ENCODE measurements around the gene CYP3A5. TPM values are rescaled to one million over a fixed set of nuclear protein-coding genes. Genes with fewer than 3 reads are reported as not detected.

The CYP3A5 gene
- total RNA-seq, 1 donor from 2014 or later: 15.5 TPM

GRCh38 chr7:99627513-99627912 lies 52.3 kb downstream of the CYP3A5 start:
- Histone ChIP-seq H3K36me3 (peaks cover 99% of the 10 kb centered on the region), H3K27ac (no peak overlapping the region), H3K4me1 (peaks cover 3% of the 10 kb centered on the region), H3K27me3 (ENCODE audit: low read depth) (no peaks in the 10 kb centered on the region), H3K9me3 (no peaks in the 10 kb centered on the region), H3K4me3 (no peak overlapping the region)
- TF ChIP-seq CTCF (IDR thresholded peaks at IDR 0.05): no peak
- no peak for ATAC-seq
- intact Hi-C loops (cut with DNase I): no loop called here
- DNase-seq: no peak

DNA sequence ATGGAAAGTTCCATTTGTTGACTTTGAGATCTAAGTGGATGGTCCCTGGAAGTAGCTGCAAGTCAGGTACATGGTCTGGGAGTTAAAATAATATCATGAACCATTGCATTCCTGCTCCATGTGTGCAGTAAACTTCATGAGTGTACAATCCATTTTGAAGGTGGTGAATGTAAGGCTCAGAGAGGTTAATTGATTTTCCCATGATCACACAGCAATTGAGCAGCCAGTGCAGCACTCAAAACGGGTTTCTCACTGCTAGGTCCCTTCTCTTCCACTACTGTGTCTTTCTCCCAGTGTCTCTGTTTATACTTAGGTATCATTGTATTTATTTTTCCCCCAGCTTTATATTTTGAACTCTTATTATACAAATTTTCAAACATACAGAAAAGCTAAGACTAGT lies 53.1 kb downstream of the CYP3A5 start:
- DNase-seq: no peak
- H3K27ac ChIP-seq: no peak overlapping the region
- H3K27me3 ChIP-seq (ENCODE audit: low read depth): no peaks in the 10 kb centered on the region
- no peak for TF ChIP-seq CTCF (IDR thresholded peaks at IDR 0.05)
- peaks cover 99% of the 10 kb centered on the region for H3K36me3 ChIP-seq
- no peak overlapping the region for H3K4me3 ChIP-seq
- intact Hi-C loops (cut with DNase I): no loop called here
- H3K9me3 ChIP-seq: no peaks in the 10 kb centered on the region
- H3K4me1 ChIP-seq: no peaks in the 10 kb centered on the region
- no peak for ATAC-seq

- no peak for ATAC-seq
- H3K4me3 ChIP-seq: no peak overlapping the region
- H3K4me1 ChIP-seq: no peaks in the 10 kb centered on the region
- H3K27me3 ChIP-seq (ENCODE audit: low read depth): no peaks in the 10 kb centered on the region
- no peak for TF ChIP-seq CTCF (IDR thresholded peaks at IDR 0.05)
- intact Hi-C loops (cut with DNase I): no loop called here
- no peak overlapping the region for H3K27ac ChIP-seq
- no peaks in the 10 kb centered on the region for H3K9me3 ChIP-seq
- H3K36me3 ChIP-seq: peaks cover 100% of the 10 kb centered on the region
- no peak for DNase-seq
Observed at GRCh38 chr7:99625961-99626360, 53.8 kb downstream of the CYP3A5 start.

- peaks cover 100% of the 10 kb centered on the region for H3K36me3 ChIP-seq
- no peak overlapping the region for H3K27ac ChIP-seq
- DNase-seq (no peak), ATAC-seq (no peak)
- intact Hi-C loops (cut with DNase I): no loop called here
- H3K27me3 ChIP-seq (ENCODE audit: low read depth): no peaks in the 10 kb centered on the region
- no peak overlapping the region for H3K4me3 ChIP-seq
- H3K9me3 ChIP-seq: no peaks in the 10 kb centered on the region
- no peak for TF ChIP-seq CTCF (IDR thresholded peaks at IDR 0.05)
- H3K4me1 ChIP-seq: no peaks in the 10 kb centered on the region
Observed at GRCh38 chr7:99625321-99625720, 54.5 kb downstream of the CYP3A5 start.

DNA sequence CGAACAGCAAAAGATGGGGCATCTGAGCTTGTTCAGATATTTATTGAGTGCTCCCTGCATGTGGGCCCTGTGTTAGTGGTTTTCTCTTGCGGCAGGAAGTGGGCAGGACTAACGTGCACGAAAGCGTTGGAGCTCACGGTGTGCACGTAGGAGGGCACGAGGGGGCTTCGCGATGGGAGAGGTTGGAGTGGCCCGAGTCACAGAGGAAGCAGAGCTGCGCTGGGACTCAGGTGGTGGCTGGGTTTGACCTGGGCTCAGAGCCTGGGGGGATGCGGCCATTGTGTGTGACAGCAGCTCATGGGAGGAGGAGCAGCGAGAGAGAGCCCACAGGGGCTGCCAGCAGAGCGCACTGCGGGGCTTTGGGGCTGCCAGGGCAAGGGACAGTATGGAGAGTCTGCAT lies 55.3 kb downstream of the CYP3A5 start:
- peaks cover 100% of the 10 kb centered on the region for H3K36me3 ChIP-seq
- H3K27me3 ChIP-seq (ENCODE audit: low read depth): no peaks in the 10 kb centered on the region
- no peak for TF ChIP-seq CTCF (IDR thresholded peaks at IDR 0.05)
- intact Hi-C loops (cut with DNase I): no loop called here
- H3K4me3 ChIP-seq: no peak overlapping the region
- ATAC-seq (peak; percentile 30 to 40), DNase-seq (no peak)
- no peaks in the 10 kb centered on the region for H3K4me1 ChIP-seq
- H3K27ac ChIP-seq: no peak overlapping the region
- no peaks in the 10 kb centered on the region for H3K9me3 ChIP-seq
